Measurements from ENCODE around the gene NOXO1. TPM values are rescaled to one million over a fixed set of nuclear protein-coding genes. Genes with fewer than 3 reads are reported as not detected.

NOXO1 gene
- total and polyA plus RNA-seq, 2 experiments from 2014 or later, result 2.3 to 6.0 TPM

DNA sequence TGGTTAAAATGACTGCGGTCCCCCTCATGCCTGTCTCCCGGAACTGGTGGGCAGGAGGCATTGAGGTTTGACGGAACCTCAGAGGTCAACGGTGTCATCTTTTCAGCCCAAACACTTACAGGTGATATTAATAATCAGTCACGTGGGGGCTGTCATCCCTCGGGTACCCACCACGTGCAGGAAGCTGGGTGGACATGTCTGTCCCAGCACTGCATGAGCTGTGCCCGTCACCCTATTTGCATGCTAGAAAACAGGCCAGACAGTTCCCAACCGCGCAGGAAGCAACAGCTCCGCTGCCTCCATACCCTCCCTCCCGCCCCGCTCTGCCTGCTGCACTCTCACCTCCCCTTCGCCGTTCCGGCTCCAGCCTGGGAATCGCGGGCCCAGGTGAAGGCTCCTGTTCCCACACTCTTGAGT lies 9.9 kb upstream of the NOXO1 start:
- Histone ChIP-seq H3K4me2 (peak overlapping the region; percentile 82), H3K79me2 (peaks cover 5% of the 10 kb centered on the region), H3K9me3 (ENCODE audit: low read depth) (no peaks in the 10 kb centered on the region), H3K9me2 (replicated peaks; ENCODE audit: insufficient read depth) (no peaks in the 10 kb centered on the region), H3K27me3 (peaks cover 27% of the 10 kb centered on the region), H3K27ac (no peak overlapping the region), H4K20me1 (ENCODE audit: insufficient read depth, poor library complexity, severe bottlenecking) (no peaks in the 10 kb centered on the region), H3K36me3 (replicated peaks; ENCODE audit: insufficient read depth, low read depth) (no peaks in the 10 kb centered on the region), H3K4me3 (no peak overlapping the region), H3K4me1 (ENCODE audit: insufficient read depth) (peaks cover 19% of the 10 kb centered on the region), H2AFZ (no peak overlapping the region)
- DNase-seq (ENCODE audit: low spot score), result no peak
- TF ChIP-seq, protein P1, sequence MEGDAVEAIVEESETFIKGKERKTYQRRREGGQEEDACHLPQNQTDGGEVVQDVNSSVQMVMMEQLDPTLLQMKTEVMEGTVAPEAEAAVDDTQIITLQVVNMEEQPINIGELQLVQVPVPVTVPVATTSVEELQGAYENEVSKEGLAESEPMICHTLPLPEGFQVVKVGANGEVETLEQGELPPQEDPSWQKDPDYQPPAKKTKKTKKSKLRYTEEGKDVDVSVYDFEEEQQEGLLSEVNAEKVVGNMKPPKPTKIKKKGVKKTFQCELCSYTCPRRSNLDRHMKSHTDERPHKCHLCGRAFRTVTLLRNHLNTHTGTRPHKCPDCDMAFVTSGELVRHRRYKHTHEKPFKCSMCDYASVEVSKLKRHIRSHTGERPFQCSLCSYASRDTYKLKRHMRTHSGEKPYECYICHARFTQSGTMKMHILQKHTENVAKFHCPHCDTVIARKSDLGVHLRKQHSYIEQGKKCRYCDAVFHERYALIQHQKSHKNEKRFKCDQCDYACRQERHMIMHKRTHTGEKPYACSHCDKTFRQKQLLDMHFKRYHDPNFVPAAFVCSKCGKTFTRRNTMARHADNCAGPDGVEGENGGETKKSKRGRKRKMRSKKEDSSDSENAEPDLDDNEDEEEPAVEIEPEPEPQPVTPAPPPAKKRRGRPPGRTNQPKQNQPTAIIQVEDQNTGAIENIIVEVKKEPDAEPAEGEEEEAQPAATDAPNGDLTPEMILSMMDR (IDR thresholded peaks at IDR 0.05; ENCODE audit: poor library complexity), result no peak
- no peak for TF ChIP-seq EZH2phosphoT487 (IDR thresholded peaks at IDR 0.05; ENCODE audit: low read depth, severe bottlenecking, unreplicated experiment)
- TF ChIP-seq EZH2 (IDR thresholded peaks at IDR 0.05; ENCODE audit: borderline replicate concordance), result no peak
- WGBS (ENCODE audit: low lambda C conversion rate, missing lambda C conversion rate), result 23% methylated on average over 18 of the region's 18 CpGs

DNA sequence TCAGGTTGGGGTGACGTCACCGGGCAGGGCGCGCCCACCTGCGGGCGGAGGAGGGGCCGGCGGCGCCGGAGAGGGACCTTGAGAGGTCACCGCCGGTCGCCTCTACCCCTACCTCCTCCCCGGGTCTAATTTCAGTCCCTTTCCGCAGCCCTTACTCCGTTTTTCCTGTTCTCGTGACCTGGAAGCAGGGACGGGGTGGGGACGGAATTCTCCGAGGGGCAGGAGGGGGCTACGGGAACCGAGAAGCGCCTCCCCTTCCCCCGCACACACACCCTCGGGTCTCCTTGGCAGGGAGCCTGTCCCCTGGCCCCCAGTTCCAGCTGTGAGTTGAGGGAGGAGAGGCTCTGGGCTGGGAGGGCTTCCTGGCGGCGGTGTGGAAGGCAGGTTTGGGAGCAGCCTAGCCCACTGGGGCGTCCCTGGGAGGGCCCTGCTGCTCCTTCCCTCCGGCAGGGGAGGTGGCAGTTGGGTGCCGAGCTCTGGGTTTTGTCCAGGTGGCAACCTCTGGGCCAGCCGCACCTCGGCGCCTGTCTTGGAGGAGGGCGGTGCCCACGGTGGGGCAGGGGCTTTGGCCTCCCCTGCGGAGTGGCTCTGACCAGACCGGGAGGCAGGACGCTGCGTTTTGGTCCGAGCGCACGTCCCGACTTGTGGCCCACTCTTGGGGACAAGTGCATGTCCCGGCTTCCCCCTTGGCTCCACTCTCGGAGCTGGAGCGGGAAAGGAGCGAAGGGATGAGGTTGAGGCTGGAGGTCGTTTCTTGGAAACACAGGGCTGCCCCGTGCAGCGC lies 9.3 kb upstream of the NOXO1 start:
- H2AFZ ChIP-seq, result peak overlapping the region; percentile 53

DNA sequence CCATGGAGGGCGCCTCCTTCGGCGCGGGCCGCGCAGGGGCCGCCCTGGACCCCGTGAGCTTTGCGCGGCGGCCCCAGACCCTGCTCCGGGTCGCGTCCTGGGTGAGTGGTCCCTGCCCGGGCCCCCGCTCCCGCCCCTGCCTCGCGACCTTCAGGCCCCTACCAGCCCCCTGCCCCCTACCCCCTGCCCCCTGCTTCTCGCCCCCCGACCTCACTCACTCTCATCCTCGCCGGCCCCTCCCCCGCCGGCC lies 8.8 kb upstream of the NOXO1 start:
- DNase-seq (ENCODE audit: low spot score), result no peak
- Histone ChIP-seq H3K27ac (no peak overlapping the region), H3K4me2 (peak overlapping the region; percentile 82), H3K27me3 (peaks cover 27% of the 10 kb centered on the region), H3K9me2 (replicated peaks; ENCODE audit: insufficient read depth) (no peaks in the 10 kb centered on the region), H3K36me3 (replicated peaks; ENCODE audit: insufficient read depth, low read depth) (no peaks in the 10 kb centered on the region), H3K4me1 (ENCODE audit: insufficient read depth) (peaks cover 27% of the 10 kb centered on the region), H2AFZ (no peak overlapping the region), H4K20me1 (ENCODE audit: insufficient read depth, poor library complexity, severe bottlenecking) (peaks cover 3% of the 10 kb centered on the region), H3K9me3 (ENCODE audit: low read depth) (no peaks in the 10 kb centered on the region), H3K4me3 (no peak overlapping the region), H3K79me2 (peaks cover 16% of the 10 kb centered on the region)
- TF ChIP-seq EZH2phosphoT487 (IDR thresholded peaks at IDR 0.05; ENCODE audit: low read depth, severe bottlenecking, unreplicated experiment) (no peak), EZH2 (IDR thresholded peaks at IDR 0.05; ENCODE audit: borderline replicate concordance) (no peak)
- TF ChIP-seq, protein P1 (IDR thresholded peaks at IDR 0.05; ENCODE audit: poor library complexity), result no peak
- 0% methylated on average over 4 of the region's 25 CpGs for WGBS (ENCODE audit: low lambda C conversion rate, missing lambda C conversion rate)

More for the DNA sequence above, 9.3 kb upstream of the NOXO1 start:
- no peaks in the 10 kb centered on the region for H3K9me2 ChIP-seq (replicated peaks; ENCODE audit: insufficient read depth)
- peaks cover 11% of the 10 kb centered on the region for H3K79me2 ChIP-seq
- H3K9me3 ChIP-seq (ENCODE audit: low read depth), result no peaks in the 10 kb centered on the region
- peak; percentile 76 for TF ChIP-seq EZH2 (IDR thresholded peaks at IDR 0.05; ENCODE audit: borderline replicate concordance)
- TF ChIP-seq, protein P1 (IDR thresholded peaks at IDR 0.05; ENCODE audit: poor library complexity), result no peak
- H3K27me3 ChIP-seq, result peaks cover 27% of the 10 kb centered on the region
- peak; percentile 78 for DNase-seq (ENCODE audit: low spot score)
- H3K36me3 ChIP-seq (replicated peaks; ENCODE audit: insufficient read depth, low read depth), result no peaks in the 10 kb centered on the region
- peak overlapping the region; percentile 15 for H3K4me3 ChIP-seq
- 6% methylated on average over 43 of the region's 50 CpGs for WGBS (ENCODE audit: low lambda C conversion rate, missing lambda C conversion rate)
- peak overlapping the region; percentile 82 for H3K4me2 ChIP-seq
- peaks cover 3% of the 10 kb centered on the region for H4K20me1 ChIP-seq (ENCODE audit: insufficient read depth, poor library complexity, severe bottlenecking)
- no peak overlapping the region for H3K27ac ChIP-seq
- peaks cover 21% of the 10 kb centered on the region for H3K4me1 ChIP-seq (ENCODE audit: insufficient read depth)
